ENCODE results near the gene XPC. TPM values are rescaled to one million over a fixed set of nuclear protein-coding genes. Genes with fewer than 3 reads are reported as not detected.

The XPC gene
- total and polyA plus RNA-seq, 4 experiments from 2014 or later = 32.9 to 108 (median 81.0) TPM

- no peak overlapping the region for H3K4me3 Mint-ChIP-seq
- peaks cover 40 to 66% of the 10 kb centered on the region in 2 donors for H3K36me3 Mint-ChIP-seq
These were observed 27.7 kb downstream of the XPC start for GRCh38 chr3:14150491-14151230.

GRCh38 chr3:14150078-14150477 is 28.3 kb downstream of the XPC start:
- Histone ChIP-seq H3K27ac (ENCODE audit: low read depth, low read length) (no peak overlapping the region), H3K36me3 (ENCODE audit: insufficient read depth, low read length) (peaks cover 66% of the 10 kb centered on the region), H3K9me3 (ENCODE audit: control insufficient read depth in 1 of 2, low read length in 2 of 2) (no peaks in the 10 kb centered on the region), H3K4me3 (ENCODE audit: low read length in 2 of 2) (no peak overlapping the region), H3K27me3 (ENCODE audit: insufficient read depth, low read length) (no peaks in the 10 kb centered on the region), H3K4me1 (ENCODE audit: insufficient read depth, low read length) (peaks cover 12% of the 10 kb centered on the region)
- DNase-seq = no peak
- ChIA-PET POLR2A (ENCODE audit: partially characterized antibody) (interaction anchor here (1.0 to 18.6 kb wide), 3 partner anchors 9 to 28 kb away, joined by 3 to 342 read pairs (median 16); partner anchors contain the start of genes CHCHD4, LSM3, TMEM43 and XPC), CTCF (ENCODE audit: partially characterized antibody) (interaction anchor here (1.2 kb wide), 1 partner anchor 26 kb away, joined by 3 read pairs; the partner anchor contains the start of gene CHCHD4)
- peaks cover 40 to 67% of the 10 kb centered on the region in 2 donors for H3K36me3 Mint-ChIP-seq
- no peak overlapping the region for H3K4me3 Mint-ChIP-seq
- H3K4me1 Mint-ChIP-seq = peaks cover 14 to 28% (median 17%) of the 10 kb centered on the region in 4 donors
- no peaks in the 10 kb centered on the region for H3K27me3 Mint-ChIP-seq
- intact Hi-C loops (cut with micrococcal nuclease) = no loop called here
- peak overlapping the region in 6 of 7 donors; percentile 15 to 75 (median 49) for H3K27ac Mint-ChIP-seq
- no peaks in the 10 kb centered on the region for H3K9me3 Mint-ChIP-seq

More at GRCh38 chr3:14150491-14151230, 27.7 kb downstream of the XPC start:
- no peaks in the 10 kb centered on the region for H3K9me3 Mint-ChIP-seq
- peaks cover 60% of the 10 kb centered on the region for H3K36me3 ChIP-seq (ENCODE audit: insufficient read depth, low read length)
- no peak overlapping the region for H3K4me3 ChIP-seq (ENCODE audit: low read length in 2 of 2)
- no peaks in the 10 kb centered on the region for H3K27me3 Mint-ChIP-seq
- H3K27me3 ChIP-seq (ENCODE audit: insufficient read depth, low read length) = no peaks in the 10 kb centered on the region
- intact Hi-C loops (cut with micrococcal nuclease) = no loop called here
- H3K27ac ChIP-seq (ENCODE audit: low read depth, low read length) = no peak overlapping the region
- H3K27ac Mint-ChIP-seq = peak overlapping the region; percentile 40 to 91 (median 84)
- POLR2A ChIA-PET (ENCODE audit: partially characterized antibody) = interaction anchor here (1.0 to 18.6 kb wide), 4 partner anchors 10 to 28 kb away, joined by 3 to 342 read pairs (median 10); partner anchors contain the start of genes CHCHD4, LSM3, TMEM43 and XPC
- no peak for DNase-seq
- H3K9me3 ChIP-seq (ENCODE audit: control insufficient read depth in 1 of 2, low read length in 2 of 2) = no peaks in the 10 kb centered on the region
- H3K4me1 Mint-ChIP-seq = peaks cover 11 to 24% (median 12%) of the 10 kb centered on the region in 4 donors
- peaks cover 6% of the 10 kb centered on the region for H3K4me1 ChIP-seq (ENCODE audit: insufficient read depth, low read length)
- CTCF ChIA-PET (ENCODE audit: partially characterized antibody) = interaction anchor here (1.2 to 1.5 kb wide), 3 partner anchors 17 to 27 kb away, joined by 3 read pairs; partner anchors contain the start of gene CHCHD4

- Mint-ChIP-seq H3K36me3 (peaks cover 28 to 58% of the 10 kb centered on the region in 2 donors), H3K4me1 (peaks cover 18 to 45% (median 27%) of the 10 kb centered on the region in 4 donors), H3K27me3 (no peaks in the 10 kb centered on the region), H3K27ac (peak overlapping the region; percentile 40 to 100 (median 79)), H3K4me3 (no peak overlapping the region), H3K9me3 (no peaks in the 10 kb centered on the region)
- Histone ChIP-seq H3K36me3 (ENCODE audit: insufficient read depth, low read length) (peaks cover 54% of the 10 kb centered on the region), H3K27me3 (ENCODE audit: insufficient read depth, low read length) (no peaks in the 10 kb centered on the region), H3K27ac (ENCODE audit: low read depth, low read length) (no peak overlapping the region), H3K4me3 (ENCODE audit: low read length in 2 of 2) (no peak overlapping the region), H3K9me3 (ENCODE audit: control insufficient read depth in 1 of 2, low read length in 2 of 2) (no peaks in the 10 kb centered on the region), H3K4me1 (ENCODE audit: insufficient read depth, low read length) (peaks cover 29% of the 10 kb centered on the region)
- CTCF ChIA-PET (ENCODE audit: partially characterized antibody) = no interaction called here
- no peak for DNase-seq
- intact Hi-C loops (cut with micrococcal nuclease) = no loop called here
- POLR2A ChIA-PET (ENCODE audit: partially characterized antibody) = interaction anchor here (3.3 to 18.6 kb wide), 2 partner anchors 19 to 30 kb away, joined by 16 to 342 read pairs; partner anchors contain the start of genes CHCHD4, LSM3, TMEM43 and XPC
These were observed 30.1 kb downstream of the XPC start for GRCh38 chr3:14148041-14148985.

GRCh38 chr3:14147617-14148016 is 30.8 kb downstream of the XPC start:
- H3K4me1 ChIP-seq (ENCODE audit: insufficient read depth, low read length) = peaks cover 36% of the 10 kb centered on the region
- peaks cover 28 to 56% of the 10 kb centered on the region in 2 donors for H3K36me3 Mint-ChIP-seq
- no peaks in the 10 kb centered on the region for H3K9me3 Mint-ChIP-seq
- no peaks in the 10 kb centered on the region for H3K27me3 Mint-ChIP-seq
- H3K27me3 ChIP-seq (ENCODE audit: insufficient read depth, low read length) = no peaks in the 10 kb centered on the region
- no peak overlapping the region for H3K27ac ChIP-seq (ENCODE audit: low read depth, low read length)
- no peak overlapping the region for H3K4me3 ChIP-seq (ENCODE audit: low read length in 2 of 2)
- no peaks in the 10 kb centered on the region for H3K9me3 ChIP-seq (ENCODE audit: control insufficient read depth in 1 of 2, low read length in 2 of 2)
- ChIA-PET CTCF (ENCODE audit: partially characterized antibody) (interaction anchor here (3.8 to 5.8 kb wide), 2 partner anchors 23 to 28 kb away, joined by 18 to 41 read pairs; partner anchors contain the start of genes CHCHD4 and TMEM43), POLR2A (ENCODE audit: partially characterized antibody) (interaction anchor here (18.6 kb wide), 1 partner anchor 19 kb away, joined by 342 read pairs; the partner anchor contains the start of genes CHCHD4 and TMEM43)
- peak overlapping the region; percentile 64 to 100 (median 99) for H3K27ac Mint-ChIP-seq
- intact Hi-C loops (cut with micrococcal nuclease) = no loop called here
- DNase-seq = no peak
- H3K4me1 Mint-ChIP-seq = peaks cover 24 to 48% (median 34%) of the 10 kb centered on the region in 4 donors
- H3K36me3 ChIP-seq (ENCODE audit: insufficient read depth, low read length) = peaks cover 49% of the 10 kb centered on the region
- H3K4me3 Mint-ChIP-seq = no peak overlapping the region

- no peaks in the 10 kb centered on the region for H3K27me3 ChIP-seq (ENCODE audit: insufficient read depth, low read length)
- peak overlapping the region; percentile 95 for H3K27ac ChIP-seq (ENCODE audit: low read depth, low read length)
- intact Hi-C loops (cut with micrococcal nuclease) = no loop called here
- H3K4me1 ChIP-seq (ENCODE audit: insufficient read depth, low read length) = peaks cover 42% of the 10 kb centered on the region
- peaks cover 44% of the 10 kb centered on the region for H3K36me3 ChIP-seq (ENCODE audit: insufficient read depth, low read length)
- Mint-ChIP-seq H3K4me3 (no peak overlapping the region), H3K36me3 (peaks cover 25 to 57% of the 10 kb centered on the region in 2 donors), H3K9me3 (no peaks in the 10 kb centered on the region), H3K27me3 (no peaks in the 10 kb centered on the region), H3K4me1 (peaks cover 30 to 51% (median 39%) of the 10 kb centered on the region in 4 donors), H3K27ac (peak overlapping the region; percentile 85 to 100 (median 100))
- POLR2A ChIA-PET (ENCODE audit: partially characterized antibody) = interaction anchor here (0.8 to 18.6 kb wide), 3 partner anchors 18 to 285 kb away, joined by 3 to 342 read pairs (median 220); partner anchors contain the start of genes CHCHD4, LSM3, TMEM43 and XPC
- DNase-seq = no peak
- H3K9me3 ChIP-seq (ENCODE audit: control insufficient read depth in 1 of 2, low read length in 2 of 2) = no peaks in the 10 kb centered on the region
- CTCF ChIA-PET (ENCODE audit: partially characterized antibody) = interaction anchor here (3.8 to 5.8 kb wide), 2 partner anchors 22 to 28 kb away, joined by 18 to 41 read pairs; partner anchors contain the start of genes CHCHD4 and TMEM43
- H3K4me3 ChIP-seq (ENCODE audit: low read length in 2 of 2) = no peak overlapping the region
These were observed 31.4 kb downstream of the XPC start for GRCh38 chr3:14147066-14147435.

- Mint-ChIP-seq H3K4me3 (no peak overlapping the region), H3K36me3 (peaks cover 23 to 60% of the 10 kb centered on the region in 2 donors), H3K27ac (peak overlapping the region; percentile 96 to 100 (median 100)), H3K4me1 (peaks cover 35 to 57% (median 45%) of the 10 kb centered on the region in 4 donors), H3K9me3 (no peaks in the 10 kb centered on the region), H3K27me3 (no peaks in the 10 kb centered on the region)
- intact Hi-C loops (cut with micrococcal nuclease) = no loop called here
- Histone ChIP-seq H3K27me3 (ENCODE audit: insufficient read depth, low read length) (no peaks in the 10 kb centered on the region), H3K27ac (ENCODE audit: low read depth, low read length) (peak overlapping the region; percentile 95), H3K4me1 (ENCODE audit: insufficient read depth, low read length) (peaks cover 47% of the 10 kb centered on the region), H3K36me3 (ENCODE audit: insufficient read depth, low read length) (peaks cover 40% of the 10 kb centered on the region), H3K4me3 (ENCODE audit: low read length in 2 of 2) (no peak overlapping the region), H3K9me3 (ENCODE audit: control insufficient read depth in 1 of 2, low read length in 2 of 2) (no peaks in the 10 kb centered on the region)
- no peak for DNase-seq
- CTCF ChIA-PET (ENCODE audit: partially characterized antibody) = interaction anchor here (3.8 to 5.8 kb wide), 2 partner anchors 22 to 29 kb away, joined by 18 to 41 read pairs; partner anchors contain the start of genes CHCHD4 and TMEM43
- POLR2A ChIA-PET (ENCODE audit: partially characterized antibody) = interaction anchor here (0.8 to 18.6 kb wide), 4 partner anchors 13 to 286 kb away, joined by 3 to 342 read pairs (median 112); partner anchors contain the start of genes CHCHD4, LSM3, TMEM43 and XPC
These were observed 31.9 kb downstream of the XPC start for GRCh38 chr3:14146381-14147065.

All from CD4-positive, alpha-beta memory T cell (primary cell).